ENCODE results near the gene LRP10.
"Not testable (repeated sequence)": the region's sequence is repeated elsewhere in the genome, so short reads cannot be mapped to it uniquely, and the experiment has no call there.

The LRP10 gene

GRCh38 chr14:22844221-22845102 is 27.1 kb upstream of the LRP10 start:
- no peak for DNase-seq

DNA sequence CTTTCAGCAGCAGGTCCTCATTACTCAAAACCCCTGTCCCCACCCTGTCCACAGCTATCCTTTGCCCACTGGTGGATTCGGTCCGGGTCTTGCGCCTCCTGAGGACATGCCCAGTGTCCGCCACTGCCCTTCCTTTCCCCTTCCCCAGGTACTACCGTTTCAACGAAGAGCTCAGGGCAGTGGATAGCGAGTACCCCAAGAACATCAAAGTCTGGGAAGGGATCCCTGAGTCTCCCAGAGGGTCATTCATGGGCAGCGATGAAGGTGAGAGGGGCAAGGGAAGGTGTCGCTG is 26.5 kb upstream of the LRP10 start:
- DNase-seq: no peak

DNA sequence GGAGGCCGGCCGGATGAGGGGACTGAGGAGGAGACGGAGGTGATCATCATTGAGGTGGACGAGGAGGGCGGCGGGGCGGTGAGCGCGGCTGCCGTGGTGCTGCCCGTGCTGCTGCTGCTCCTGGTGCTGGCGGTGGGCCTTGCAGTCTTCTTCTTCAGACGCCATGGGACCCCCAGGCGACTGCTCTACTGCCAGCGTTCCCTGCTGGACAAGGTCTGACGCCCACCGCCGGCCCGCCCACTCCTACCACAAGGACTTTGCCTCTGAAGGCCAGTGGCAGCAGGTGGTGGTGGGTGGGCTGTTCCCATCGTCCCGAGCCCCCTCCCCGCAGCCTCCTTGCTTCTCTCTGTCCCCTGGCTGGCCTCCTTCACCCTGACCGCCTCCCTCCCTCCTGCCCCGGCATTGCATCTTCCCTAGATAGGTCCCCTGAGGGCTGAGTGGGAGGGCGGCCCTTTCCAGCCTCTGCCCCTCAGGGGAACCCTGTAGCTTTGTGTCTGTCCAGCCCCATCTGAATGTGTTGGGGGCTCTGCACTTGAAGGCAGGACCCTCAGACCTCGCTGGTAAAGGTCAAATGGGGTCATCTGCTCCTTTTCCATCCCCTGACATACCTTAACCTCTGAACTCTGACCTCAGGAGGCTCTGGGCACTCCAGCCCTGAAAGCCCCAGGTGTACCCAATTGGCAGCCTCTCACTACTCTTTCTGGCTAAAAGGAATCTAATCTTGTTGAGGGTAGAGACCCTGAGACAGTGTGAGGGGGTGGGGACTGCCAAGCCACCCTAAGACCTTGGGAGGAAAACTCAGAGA is 25.5 kb upstream of the LRP10 start:
- no peak for DNase-seq

- no peak for DNase-seq
These were observed 24.7 kb upstream of the LRP10 start for GRCh38 chr14:22846811-22847307.

DNA sequence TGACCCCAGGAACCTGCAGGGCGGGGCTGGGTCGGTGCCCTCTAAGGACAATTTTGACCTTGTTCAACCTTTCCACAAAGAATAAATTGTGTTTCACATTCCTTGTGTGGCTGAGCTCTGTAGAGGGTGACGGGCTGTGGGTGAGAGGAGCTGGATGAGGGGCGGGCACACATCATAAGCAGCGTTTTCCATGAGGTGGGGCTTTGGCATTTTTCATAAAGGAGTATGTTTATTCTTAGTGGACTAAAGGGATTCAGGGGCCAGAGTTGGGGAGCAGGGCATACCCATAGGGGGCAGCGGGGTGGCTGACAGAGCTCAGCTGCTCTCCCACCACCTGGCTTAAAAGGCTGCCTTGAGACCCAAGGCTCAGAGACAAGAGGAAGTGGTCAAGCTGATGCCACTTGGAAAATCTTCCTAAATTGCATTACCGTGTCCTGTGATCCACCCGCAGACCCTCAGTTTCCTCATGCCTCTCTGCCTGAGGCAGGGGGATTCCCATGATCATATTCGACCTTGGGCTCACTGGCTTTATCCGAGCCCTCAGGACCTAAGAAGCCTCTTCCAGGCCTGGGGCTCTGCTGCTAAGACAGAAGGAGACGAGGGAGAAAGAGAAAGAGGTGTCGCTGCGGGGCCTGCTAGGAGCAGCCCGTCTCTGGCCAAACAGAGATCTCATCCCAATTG is 23.7 kb upstream of the LRP10 start:
- DNase-seq: no peak

- DNase-seq: no peak
These were observed 23.0 kb upstream of the LRP10 start for GRCh38 chr14:22848351-22849164.

DNA sequence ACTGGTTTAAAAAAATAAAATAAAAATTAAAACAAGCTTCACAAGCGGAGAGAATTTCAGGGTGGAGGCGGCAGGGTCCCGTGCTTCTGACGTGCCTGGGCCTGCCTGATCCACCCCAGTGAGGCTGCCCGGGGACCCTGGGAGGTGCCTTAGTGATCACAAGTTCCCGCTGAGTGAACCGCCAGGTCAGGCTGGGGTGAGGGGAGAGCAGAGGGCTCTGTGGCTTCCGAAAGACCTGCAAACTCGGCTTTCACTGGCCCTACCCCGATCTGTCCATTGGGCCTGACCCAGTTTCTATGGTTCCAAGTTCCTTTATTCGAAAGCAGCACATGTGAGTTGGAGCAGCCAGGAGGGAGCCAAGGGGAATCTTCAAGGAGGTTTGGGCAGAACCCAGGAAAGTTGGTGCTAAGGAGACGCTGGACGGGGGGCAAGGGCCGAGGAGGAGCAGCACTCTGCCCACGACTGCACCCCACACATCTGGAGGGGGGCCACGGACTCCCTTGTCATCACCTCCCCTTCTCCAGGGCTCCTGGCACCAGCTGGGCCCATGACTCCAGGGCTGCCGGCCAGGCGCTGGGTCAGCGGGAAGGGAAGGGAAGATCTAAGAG is 22.2 kb upstream of the LRP10 start:
- DNase-seq: no peak

DNA sequence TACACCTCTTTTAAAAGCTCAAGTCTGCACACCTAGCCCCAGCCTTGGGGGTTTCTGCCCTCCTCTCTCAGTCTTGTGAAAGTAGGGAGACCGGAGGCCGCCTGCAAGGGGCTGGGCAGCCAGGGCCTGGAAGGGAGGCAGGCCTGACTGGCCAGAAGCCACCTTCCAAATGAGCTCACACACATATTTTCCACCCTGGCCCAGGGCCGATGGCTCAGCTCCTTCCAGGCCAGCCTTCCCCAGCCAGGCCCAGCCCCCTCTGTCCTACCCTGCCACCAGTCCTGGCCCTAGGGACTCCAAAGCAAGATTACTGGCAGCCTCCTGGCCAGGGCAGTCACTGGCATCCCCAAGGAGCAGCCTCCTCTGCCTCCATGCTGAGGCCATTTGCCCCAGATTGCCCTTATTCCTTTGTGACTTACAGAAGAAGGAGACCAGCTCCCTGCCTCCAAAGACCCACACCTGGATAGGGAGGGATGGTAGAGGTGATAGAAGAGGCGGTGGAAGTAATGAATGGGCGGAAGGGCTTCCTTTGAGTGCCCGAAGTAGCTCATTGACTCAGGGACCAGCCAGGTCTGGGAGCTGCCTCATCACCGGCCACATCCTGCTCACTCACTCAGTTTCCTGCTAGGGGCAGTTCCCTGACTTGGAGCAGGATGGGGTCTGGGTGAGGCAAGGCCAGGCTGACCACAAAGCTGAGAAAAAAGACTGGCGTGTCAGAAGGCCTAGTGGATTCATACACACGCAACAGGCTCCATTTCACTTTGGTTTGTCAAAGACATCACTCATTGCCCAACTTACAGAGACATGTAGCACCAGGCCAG is 20.4 kb upstream of the LRP10 start:
- DNase-seq: no peak

- not testable (repeated sequence) for DNase-seq
These were observed 19.4 kb upstream of the LRP10 start for GRCh38 chr14:22852178-22852577.

- no peak for DNase-seq
These were observed 19.0 kb upstream of the LRP10 start for GRCh38 chr14:22852599-22852939.

GRCh38 chr14:22852940-22853767 is 18.4 kb upstream of the LRP10 start:
- DNase-seq: peak; percentile 93

GRCh38 chr14:22854296-22854695 is 17.2 kb upstream of the LRP10 start:
- not testable (repeated sequence) for DNase-seq

GRCh38 chr14:22854963-22855724 is 16.4 kb upstream of the LRP10 start:
- DNase-seq: no peak

GRCh38 chr14:22856428-22856827 is 15.1 kb upstream of the LRP10 start:
- DNase-seq: no peak

GRCh38 chr14:22860377-22860776 is 11.2 kb upstream of the LRP10 start:
- not testable (repeated sequence) for DNase-seq

GRCh38 chr14:22861651-22862050 is 9.9 kb upstream of the LRP10 start:
- no peak for DNase-seq

- DNase-seq: no peak
These were observed 6.6 kb upstream of the LRP10 start for GRCh38 chr14:22864979-22865378.

DNA sequence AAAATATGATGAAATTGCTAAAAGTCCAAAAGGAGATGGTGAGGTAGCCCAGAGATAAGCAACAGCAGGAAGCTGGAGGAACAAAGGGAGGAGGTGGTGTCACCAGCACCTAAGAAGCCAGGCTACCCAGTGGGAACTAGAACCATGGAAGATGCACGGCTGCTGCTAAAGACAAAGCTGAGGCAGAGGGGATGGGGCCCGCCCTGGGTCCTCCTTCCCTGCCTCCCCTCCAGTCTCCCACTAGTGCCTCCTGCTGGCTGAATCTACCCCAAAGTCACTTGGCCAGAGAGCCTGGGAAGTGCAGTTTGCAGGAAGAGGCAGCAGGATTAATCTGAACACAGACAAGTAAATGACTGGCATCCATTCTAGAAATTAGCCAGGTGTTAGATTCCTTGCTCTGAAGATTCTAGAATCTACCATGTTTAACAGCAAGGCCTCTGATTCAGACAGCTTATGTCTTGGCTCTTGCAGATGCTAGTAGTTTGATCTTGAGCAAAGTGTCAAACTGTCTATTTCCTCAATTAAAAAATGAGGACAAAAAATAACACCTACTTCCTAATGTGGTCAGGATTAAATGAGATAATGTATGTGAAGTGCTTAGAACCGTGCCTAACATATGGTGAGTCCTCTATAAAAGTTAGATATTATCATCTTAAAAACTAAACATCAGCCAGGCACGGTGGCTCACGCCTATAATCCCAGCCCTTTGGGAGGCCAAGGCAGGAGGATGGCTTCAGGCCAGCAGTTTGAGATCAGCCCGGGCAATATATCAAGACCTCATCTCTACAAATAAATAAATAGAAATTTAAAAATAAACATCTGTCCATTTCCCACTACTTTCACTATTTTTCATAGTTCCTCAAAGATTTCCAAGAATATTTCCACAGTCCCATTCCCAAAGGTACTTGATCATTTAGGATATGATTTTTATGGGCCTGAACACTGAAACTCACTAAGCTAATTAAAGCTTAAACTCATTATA is 5.8 kb upstream of the LRP10 start:
- DNase-seq: no peak
